Neuronal stem cell (in vitro differentiated cells): Measurements from ENCODE around the gene KIAA1755.

ENCODE experiments used
- DNase-seq: peaks from one replicate; pipeline ENCODE4 v3.0.0-alpha.2; 2013; ENCODE audit warnings: low spot score
- H2AFZ ChIP-seq: one replicate; pipeline ENCODE4 v1.6.1; 2013; ENCODE audit warnings: mild to moderate bottlenecking, low read length, inconsistent platforms
- H2AK5ac ChIP-seq: 2 replicates; pipeline ENCODE4 v1.6.1; 2013; ENCODE audit warnings: low read depth, mild to moderate bottlenecking, inconsistent platforms, low read length, moderate library complexity, mixed read lengths
- H2BK120ac ChIP-seq: 2 replicates; pipeline ENCODE4 v1.6.1; 2013; ENCODE audit warnings: low read depth, mild to moderate bottlenecking, inconsistent platforms, low read length, moderate library complexity, mixed read lengths
- H2BK12ac ChIP-seq: one replicate; pipeline ENCODE4 v1.6.1; 2013; ENCODE audit warnings: low read length, inconsistent platforms
- H2BK15ac ChIP-seq: 2 replicates; pipeline ENCODE4 v1.6.1; 2013; ENCODE audit warnings: mild to moderate bottlenecking, low read length, inconsistent platforms, mixed read lengths
- H2BK5ac ChIP-seq: one replicate; pipeline ENCODE4 v1.6.1; 2013; ENCODE audit warnings: inconsistent platforms, mild to moderate bottlenecking, low read length, moderate library complexity
- H3K14ac ChIP-seq: one replicate; pipeline ENCODE4 v1.6.1; 2013; ENCODE audit warnings: low read length, inconsistent platforms
- H3K18ac ChIP-seq: 2 replicates; pipeline ENCODE4 v1.6.1; 2013; ENCODE audit warnings: low read length, inconsistent platforms
- H3K23ac ChIP-seq: 2 replicates; pipeline ENCODE4 v1.6.1; 2013; ENCODE audit warnings: low read depth, mild to moderate bottlenecking, mixed read lengths, low read length, inconsistent platforms; ENCODE audit not compliant: poor library complexity
- H3K27ac ChIP-seq: replicated peaks from 3 replicates; pipeline ENCODE4 v1.5.1; 2013; ENCODE audit warnings: low read length, inconsistent platforms
- H3K27me3 ChIP-seq, 3 experiments: 2 replicates each; pipeline ENCODE4 v1.6.1; 2013; ENCODE audit warnings: low read length in 3 of 3, mild to moderate bottlenecking in 2 of 3, inconsistent platforms in 1 of 3, low read depth in 1 of 3, mixed read lengths in 1 of 3, moderate library complexity in 1 of 3; ENCODE audit not compliant: control insufficient read depth in 3 of 3, insufficient read depth in 3 of 3
- H3K36me3 ChIP-seq, 2 donors: replicated peaks in 1 of 2; 2 replicates each; pipeline ENCODE4 v1.6.1; 2013; ENCODE audit warnings: low read length in 2 of 2; ENCODE audit not compliant: control insufficient read depth in 2 of 2, insufficient read depth in 2 of 2
- H3K4ac ChIP-seq: 2 replicates; pipeline ENCODE4 v1.6.1; 2013; ENCODE audit warnings: inconsistent platforms, mild to moderate bottlenecking, low read length, moderate library complexity
- H3K4me1 ChIP-seq, 2 donors: 1 replicate in 1 of 2; 2 replicates in 1 of 2; pipeline ENCODE4 v1.6.1; 2013; ENCODE audit warnings: low read length in 2 of 2, low read depth in 1 of 2; ENCODE audit not compliant: control insufficient read depth in 2 of 2, insufficient read depth in 1 of 2
- H3K4me2 ChIP-seq: one replicate; pipeline ENCODE4 v1.6.1; 2013; ENCODE audit warnings: mild to moderate bottlenecking, low read length, inconsistent platforms; ENCODE audit not compliant: insufficient read depth, poor library complexity, severe bottlenecking
- H3K4me3 ChIP-seq, 2 donors: 2 replicates each; pipeline ENCODE4 v1.5.1; 2013; ENCODE audit warnings: low read length in 2 of 2, mild to moderate bottlenecking in 2 of 2, inconsistent platforms in 1 of 2, moderate library complexity in 1 of 2
- H3K79me1 ChIP-seq: one replicate; pipeline ENCODE4 v1.6.1; 2013; ENCODE audit warnings: low read depth, mild to moderate bottlenecking, inconsistent platforms, low read length, moderate library complexity
- H3K9ac ChIP-seq: one replicate; pipeline ENCODE4 v1.6.1; 2013; ENCODE audit warnings: mild to moderate bottlenecking, low read depth, low read length, inconsistent platforms; ENCODE audit not compliant: poor library complexity
- H3K9me3 ChIP-seq, 2 donors: replicated peaks in 1 of 2; 2 replicates each; pipeline versions ENCODE3 to v1.6.1; 2013; ENCODE audit warnings: low read length in 2 of 2, mild to moderate bottlenecking in 2 of 2, inconsistent platforms in 1 of 2, low read depth in 1 of 2, mixed read lengths in 1 of 2, moderate library complexity in 1 of 2; ENCODE audit not compliant: control insufficient read depth in 2 of 2, insufficient read depth in 1 of 2
- H4K8ac ChIP-seq: one replicate; pipeline ENCODE4 v1.6.1; 2013; ENCODE audit warnings: low read depth, mild to moderate bottlenecking, inconsistent platforms, low read length, moderate library complexity
- H4K91ac ChIP-seq: one replicate; pipeline ENCODE4 v1.6.1; 2013; ENCODE audit warnings: low read length, low read depth, mild to moderate bottlenecking, inconsistent platforms; ENCODE audit not compliant: poor library complexity
- WGBS, 2 donors: extraction: QIAGEN DNeasy Blood & Tissue Kit; methylation state at CpG; one replicate each; pipeline ENCODE4 v1.1.7; 2013; ENCODE audit warnings: missing lambda C conversion rate in 2 of 2, mixed read lengths in 1 of 2; ENCODE audit not compliant: insufficient read length in 2 of 2, insufficient replicate concordance in 1 of 2; ENCODE audit errors: extremely low coverage in 2 of 2; 5-methylcytosine and 5-hydroxymethylcytosine counted together

KIAA1755 gene

DNA sequence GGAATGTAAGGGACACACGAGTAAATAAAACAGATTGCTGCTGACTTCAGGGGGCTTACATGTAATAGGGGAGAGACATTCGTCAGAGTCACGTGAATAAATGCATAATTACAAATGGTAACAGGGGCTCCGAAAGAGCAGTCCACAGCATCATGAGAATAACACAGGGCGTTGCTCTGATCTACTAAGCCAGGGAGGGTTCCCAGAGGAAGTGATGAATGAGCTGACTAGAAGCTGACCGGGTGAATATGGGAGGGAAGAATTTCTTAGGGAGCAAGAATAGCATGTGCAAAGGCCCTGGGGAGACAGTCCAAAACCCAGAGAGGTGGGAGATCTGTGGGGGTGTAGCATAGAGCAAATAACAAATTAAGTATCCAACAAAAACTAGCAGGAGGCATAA lies 45.8 kb upstream of the KIAA1755 start:
- H3K4me2 ChIP-seq, result no peak overlapping the region
- no peaks in the 10 kb centered on the region for H3K36me3 ChIP-seq
- no peak overlapping the region for H2AK5ac ChIP-seq
- H3K9ac ChIP-seq, result no peak overlapping the region
- no peak overlapping the region for H3K27ac ChIP-seq
- H2BK12ac ChIP-seq, result no peak overlapping the region
- no peak overlapping the region for H4K8ac ChIP-seq
- H2AFZ ChIP-seq, result no peak overlapping the region
- peak overlapping the region in 1 of 2 donors; percentile 38 for H3K4me3 ChIP-seq
- H3K9me3 ChIP-seq, result no peaks in the 10 kb centered on the region
- H3K23ac ChIP-seq, result no peak overlapping the region
- H2BK5ac ChIP-seq, result no peak overlapping the region
- no peaks in the 10 kb centered on the region for H3K79me1 ChIP-seq
- DNase-seq, result no peak
- H3K14ac ChIP-seq, result no peak overlapping the region
- no CpG with 5 or more reads among the region's 6 CpGs for WGBS, 2 donors
- H3K4me1 ChIP-seq, result peaks cover 2% of the 10 kb centered on the region in 2 donors
- H3K27me3 ChIP-seq, result peaks cover 0 to 21% (median 0%) of the 10 kb centered on the region in 3 experiments
- H4K91ac ChIP-seq, result no peak overlapping the region
- no peak overlapping the region for H3K18ac ChIP-seq
- no peak overlapping the region for H2BK15ac ChIP-seq
- no peak overlapping the region for H3K4ac ChIP-seq
- no peak overlapping the region for H2BK120ac ChIP-seq

DNA sequence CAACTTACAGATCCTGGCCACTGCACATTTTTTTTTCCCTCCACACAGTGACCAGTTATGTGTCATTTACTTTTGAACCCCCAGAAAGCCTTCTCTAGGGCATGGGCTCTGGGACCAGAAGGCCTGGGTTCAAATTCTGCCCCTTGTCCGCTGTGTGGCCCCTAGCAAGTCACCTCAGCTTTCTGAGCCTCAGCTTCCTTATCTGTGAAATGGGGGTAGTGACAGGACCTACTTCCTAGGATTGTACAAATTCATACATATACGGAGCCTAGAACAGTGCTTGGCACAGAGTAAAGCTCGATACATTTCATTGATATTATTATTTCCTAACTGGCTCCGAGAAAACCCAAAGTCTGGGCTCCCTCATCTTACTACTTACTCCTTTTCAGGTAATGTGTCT lies 45.0 kb upstream of the KIAA1755 start:
- Histone ChIP-seq H3K18ac (no peak overlapping the region), H3K36me3 (no peaks in the 10 kb centered on the region), H3K27me3 (peaks cover 0 to 22% (median 0%) of the 10 kb centered on the region in 3 experiments), H3K79me1 (no peaks in the 10 kb centered on the region), H2BK12ac (no peak overlapping the region), H3K27ac (no peak overlapping the region), H4K91ac (no peak overlapping the region), H4K8ac (no peak overlapping the region), H2AK5ac (no peak overlapping the region), H3K9me3 (no peaks in the 10 kb centered on the region), H3K4me3 (no peak overlapping the region), H3K4me2 (no peak overlapping the region), H3K4me1 (peaks cover 2% of the 10 kb centered on the region in 2 donors), H3K23ac (no peak overlapping the region), H3K14ac (no peak overlapping the region), H3K4ac (no peak overlapping the region), H2BK15ac (no peak overlapping the region), H2AFZ (no peak overlapping the region), H3K9ac (no peak overlapping the region), H2BK120ac (no peak overlapping the region), H2BK5ac (no peak overlapping the region)
- no CpG with 5 or more reads among the region's 4 CpGs for WGBS, 2 donors
- DNase-seq, result no peak

DNA sequence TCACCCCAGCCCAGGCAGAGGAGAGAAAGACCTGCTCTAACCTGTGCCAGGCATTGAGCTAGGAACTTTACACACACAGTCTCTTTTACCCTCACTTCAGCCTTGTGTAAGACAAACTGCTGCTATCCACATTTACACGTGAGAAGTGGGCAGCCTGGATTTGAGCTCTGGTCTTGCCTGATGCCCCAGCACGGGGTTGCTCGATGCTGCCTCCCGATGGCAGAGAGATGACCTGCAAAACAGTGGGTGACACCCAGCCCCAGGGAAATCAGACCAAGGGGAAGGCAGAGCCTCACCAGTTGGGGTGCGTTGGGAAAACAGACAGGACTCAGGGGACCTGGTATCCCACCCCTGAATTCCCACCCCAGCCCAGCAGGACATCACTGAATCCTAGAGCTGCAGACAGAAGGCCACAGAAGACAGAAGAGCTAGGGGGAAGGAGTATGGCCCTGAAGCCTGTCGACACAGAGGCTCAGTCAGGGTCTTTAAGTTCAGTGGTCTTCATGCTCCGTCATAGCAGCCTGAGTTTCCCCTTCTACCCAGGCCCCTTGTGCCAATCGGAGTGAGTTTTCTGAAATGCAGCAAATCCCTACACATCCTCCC lies 44.4 kb upstream of the KIAA1755 start:
- H3K9ac ChIP-seq, result no peak overlapping the region
- peaks cover 0 to 24% (median 0%) of the 10 kb centered on the region in 3 experiments for H3K27me3 ChIP-seq
- no peak overlapping the region for H3K14ac ChIP-seq
- no CpG with 5 or more reads among the region's 8 CpGs for WGBS, 2 donors
- no peak overlapping the region for H2BK15ac ChIP-seq
- no peak overlapping the region for H3K4me3 ChIP-seq
- H3K23ac ChIP-seq, result no peak overlapping the region
- no peak overlapping the region for H3K4me2 ChIP-seq
- no peaks in the 10 kb centered on the region for H3K36me3 ChIP-seq
- H3K27ac ChIP-seq, result no peak overlapping the region
- H3K4ac ChIP-seq, result no peak overlapping the region
- H2BK5ac ChIP-seq, result no peak overlapping the region
- H4K8ac ChIP-seq, result no peak overlapping the region
- H4K91ac ChIP-seq, result no peak overlapping the region
- no peak overlapping the region for H2AFZ ChIP-seq
- H3K18ac ChIP-seq, result no peak overlapping the region
- no peaks in the 10 kb centered on the region for H3K9me3 ChIP-seq
- no peak for DNase-seq
- no peak overlapping the region for H2BK12ac ChIP-seq
- H2BK120ac ChIP-seq, result no peak overlapping the region
- peaks cover 2% of the 10 kb centered on the region in 2 donors for H3K4me1 ChIP-seq
- no peaks in the 10 kb centered on the region for H3K79me1 ChIP-seq
- H2AK5ac ChIP-seq, result no peak overlapping the region

DNA sequence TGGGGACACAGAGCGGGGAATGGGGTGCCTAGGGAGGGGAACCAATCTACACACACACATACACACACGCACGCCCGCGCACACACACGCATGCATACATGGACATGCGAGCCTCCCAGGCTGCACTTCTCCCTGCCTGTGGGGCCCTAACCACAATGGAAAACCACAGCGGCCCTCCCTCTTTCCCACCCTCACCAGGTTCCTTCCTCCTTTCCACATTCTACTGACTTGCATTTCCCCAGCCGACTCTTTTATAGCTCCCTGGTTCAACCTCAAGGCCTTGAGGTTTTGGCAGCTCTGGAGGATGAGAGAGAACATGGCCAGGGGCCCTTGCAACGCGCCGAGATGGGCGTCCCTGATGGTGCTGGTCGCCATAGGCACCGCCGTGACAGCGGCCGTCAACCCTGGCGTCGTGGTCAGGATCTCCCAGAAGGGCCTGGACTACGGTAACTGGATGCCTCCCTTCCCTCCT lies 43.4 kb upstream of the KIAA1755 start, which contains the start of gene BPI:
Gene BPI, plus strand, starts transcription at position 249 of the 472 bp plus-strand sequence. Its CDS starts 68 bp downstream, at position 317.
- H2BK15ac ChIP-seq, result no peak within 1 kb of the TSS
- no peaks in the 10 kb centered on the region for H3K79me1 ChIP-seq
- no peak within 1 kb of the TSS for H2AFZ ChIP-seq
- no peak within 1 kb of the TSS for H4K91ac ChIP-seq
- no peak within 1 kb of the TSS for H3K23ac ChIP-seq
- H3K4me1 ChIP-seq, result peaks cover 2 to 4% of the 10 kb centered on the region in 2 donors
- H3K36me3 ChIP-seq, result no peaks in the 10 kb centered on the region
- H2BK120ac ChIP-seq, result no peak within 1 kb of the TSS
- WGBS, 2 donors, result no CpG with 5 or more reads among the region's 21 CpGs
- no peak within 1 kb of the TSS for H3K4me2 ChIP-seq
- peak within 1 kb of the TSS; percentile 87 for H2BK12ac ChIP-seq
- H2BK5ac ChIP-seq, result no peak within 1 kb of the TSS
- H3K9me3 ChIP-seq, result no peaks in the 10 kb centered on the region
- H3K9ac ChIP-seq, result peak within 1 kb of the TSS; percentile 34
- H3K27me3 ChIP-seq, result peaks cover 0 to 21% (median 0%) of the 10 kb centered on the region in 3 experiments
- H3K4ac ChIP-seq, result no peak within 1 kb of the TSS
- H3K14ac ChIP-seq, result peak within 1 kb of the TSS; percentile 11
- no peak within 1 kb of the TSS for H3K27ac ChIP-seq
- DNase-seq, result no peak
- H3K18ac ChIP-seq, result peak within 1 kb of the TSS; percentile 70
- H3K4me3 ChIP-seq, result no peak within 1 kb of the TSS
- peak within 1 kb of the TSS; percentile 21 for H2AK5ac ChIP-seq
- no peak within 1 kb of the TSS for H4K8ac ChIP-seq
